Glomerular visceral epithelial cell (primary cell): ENCODE results near the gene LTB4R.
A peak's percentile ranks its signal among the peaks of the same experiment; 100 is the strongest.
"Not testable (repeated sequence)": the region's sequence is repeated elsewhere in the genome, so short reads cannot be mapped to it uniquely, and the experiment has no call there.

Experiments
- DNase-seq: peaks from one replicate; pipeline ENCODE4 v3.0.0-alpha.2; 2016; ENCODE audit errors: extremely low spot score

The LTB4R gene

DNA sequence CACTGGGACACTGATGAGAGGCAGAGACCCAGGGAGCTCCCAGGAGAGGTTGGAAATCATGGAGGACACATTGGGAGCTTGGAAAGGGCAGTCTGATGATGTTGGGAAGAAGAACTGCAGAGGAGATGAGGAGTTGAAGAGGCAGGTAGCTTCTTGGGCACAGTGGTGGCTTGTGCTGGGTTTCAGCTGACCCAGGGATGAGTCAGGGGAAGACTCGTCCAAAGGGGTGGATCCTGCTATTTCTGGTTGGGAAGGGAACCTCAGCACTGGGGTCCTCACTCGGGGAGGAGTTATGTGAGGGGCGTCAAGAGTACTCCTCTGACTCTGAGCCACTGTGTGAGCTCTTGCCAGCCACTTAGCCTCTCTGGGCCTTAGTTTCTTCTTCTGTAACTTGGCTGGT is 12.0 kb downstream of the LTB4R start:
- no peak for DNase-seq

- no peak for DNase-seq
These were observed 12.7 kb downstream of the LTB4R start for GRCh38 chr14:24324024-24324423.

- no peak for DNase-seq
These were observed 13.8 kb downstream of the LTB4R start for GRCh38 chr14:24325041-24325530.

GRCh38 chr14:24325963-24326362 is 14.7 kb downstream of the LTB4R start:
- DNase-seq, result no peak

- DNase-seq, result no peak
These were observed 16.0 kb downstream of the LTB4R start for GRCh38 chr14:24327303-24327702.

GRCh38 chr14:24327914-24328313 is 16.6 kb downstream of the LTB4R start:
- not testable (repeated sequence) for DNase-seq

DNA sequence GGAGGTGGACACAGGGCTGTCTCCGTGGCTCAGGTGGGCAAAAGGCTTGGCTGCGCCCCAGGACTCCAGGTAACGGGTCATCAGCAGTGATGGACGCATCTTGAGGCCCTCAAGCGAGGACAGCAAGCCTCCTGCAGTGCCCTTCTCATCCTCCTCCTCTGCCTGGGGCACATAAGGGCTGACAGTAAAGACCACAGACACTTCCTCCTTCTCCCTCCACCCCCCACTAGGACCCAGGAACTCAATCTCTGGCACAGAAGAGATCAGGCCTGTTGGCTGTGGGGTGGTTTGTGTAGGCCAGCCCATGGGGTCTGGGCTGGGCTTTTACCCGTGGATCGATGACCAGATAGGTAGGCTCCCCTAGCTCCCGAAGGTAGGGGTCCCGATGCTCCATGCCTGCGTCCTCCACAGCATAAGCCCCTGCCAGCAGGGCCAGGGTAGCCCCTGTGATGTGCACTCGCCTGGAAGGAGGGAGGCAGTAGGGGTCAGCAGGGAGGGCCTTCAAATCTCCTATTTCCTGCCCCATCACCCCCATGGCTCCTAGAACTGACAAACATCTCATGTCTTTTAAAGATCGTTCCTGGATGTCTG is 17.9 kb downstream of the LTB4R start:
- no peak for DNase-seq

DNA sequence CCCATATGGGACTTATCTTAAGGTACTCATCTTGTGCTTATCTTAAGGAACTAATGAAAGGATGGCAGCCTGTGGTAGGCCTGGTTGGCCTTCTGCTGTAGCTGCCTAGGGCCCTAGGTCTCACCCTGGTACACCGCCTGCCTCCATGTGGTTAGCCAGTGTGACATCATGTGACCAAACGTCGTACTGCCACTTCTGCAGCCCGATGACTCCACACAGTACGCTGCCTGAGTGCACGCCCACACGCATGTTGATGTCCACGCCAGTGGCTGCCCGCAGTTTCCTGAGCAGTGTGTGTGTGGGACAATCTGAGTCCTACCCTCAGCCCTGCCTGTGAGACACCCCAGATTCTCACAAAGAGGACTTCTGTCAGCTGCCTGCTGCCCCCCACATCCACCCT is 18.4 kb downstream of the LTB4R start:
- DNase-seq, result no peak

GRCh38 chr14:24330973-24331674 is 19.8 kb downstream of the LTB4R start:
- DNase-seq, result no peak

- no peak for DNase-seq
These were observed 20.5 kb downstream of the LTB4R start for GRCh38 chr14:24331731-24332267.

GRCh38 chr14:24332268-24332993 is 21.1 kb downstream of the LTB4R start:
- DNase-seq, result peak; percentile 56

DNA sequence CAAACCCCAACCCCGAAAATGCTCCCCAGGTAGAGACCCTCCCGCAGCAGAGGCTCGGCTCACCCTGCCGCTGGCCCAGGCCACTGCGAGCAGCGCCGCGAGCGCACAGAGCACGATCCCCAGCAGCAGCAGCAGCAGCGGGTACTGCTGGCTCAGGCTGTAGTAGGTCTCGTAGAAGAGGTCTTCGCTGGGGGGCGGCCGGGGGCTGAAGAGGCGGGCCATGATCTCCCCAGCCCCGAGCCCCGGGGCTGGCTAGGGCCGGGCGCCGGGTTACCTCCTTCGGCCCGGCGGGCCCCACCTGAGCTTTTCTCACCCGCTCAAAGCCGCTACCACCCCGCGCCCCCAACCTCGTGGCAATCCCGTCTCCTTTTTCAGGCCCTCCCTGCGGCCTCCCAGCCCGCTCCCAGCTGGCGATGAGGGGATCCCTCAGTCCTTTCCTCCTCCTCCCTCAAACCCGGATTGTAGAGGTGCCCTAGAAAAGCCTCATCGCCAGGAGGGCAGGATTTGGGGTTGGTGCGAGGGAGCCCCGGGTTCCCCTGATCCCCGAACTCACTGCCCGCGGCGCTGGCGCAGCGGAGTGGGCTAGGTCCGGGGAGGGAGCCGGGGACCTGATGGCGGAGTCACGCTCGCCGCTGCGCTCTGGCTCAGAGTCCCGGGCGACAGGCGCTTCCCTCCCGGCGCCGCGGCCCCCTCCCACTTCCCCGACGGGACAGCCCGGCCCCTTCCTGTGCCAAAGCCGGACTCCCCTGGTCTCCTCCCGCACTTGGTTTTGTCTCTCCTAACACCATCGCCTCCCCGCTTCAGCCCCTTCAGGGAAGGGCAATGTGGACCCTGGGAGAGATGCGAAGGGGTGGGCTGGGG is 23.4 kb downstream of the LTB4R start, which contains the start of gene ADCY4:
ADCY4 (minus strand) TSS at position 641 of the 861 bp plus-strand sequence; CDS start at position 222, 419 bp downstream.
- DNase-seq, result no peak

GRCh38 chr14:24335461-24336171 is 24.3 kb downstream of the LTB4R start:
- no peak for DNase-seq

- no peak for DNase-seq
These were observed 26.0 kb downstream of the LTB4R start for GRCh38 chr14:24337144-24337823.

DNA sequence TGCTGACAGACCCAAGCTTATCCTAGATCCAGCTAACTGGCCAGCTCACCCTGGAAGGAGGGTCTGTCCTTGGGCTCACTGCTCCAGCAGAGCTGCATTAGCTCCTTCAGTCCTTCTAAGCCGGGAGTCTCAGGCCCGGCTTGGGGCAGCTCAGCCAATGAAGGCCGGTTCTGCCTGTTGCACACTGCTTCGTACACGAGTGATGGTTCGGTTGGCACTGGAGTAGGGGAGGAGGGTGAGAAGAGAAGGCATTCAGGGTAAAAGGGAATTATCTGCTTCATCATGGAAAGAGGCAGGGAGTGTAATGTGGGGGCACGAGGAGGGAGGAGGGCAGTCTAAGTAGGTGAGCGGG is 26.5 kb downstream of the LTB4R start:
- DNase-seq, result no peak

- no peak for DNase-seq
These were observed 27.5 kb downstream of the LTB4R start for GRCh38 chr14:24338843-24339242.

DNA sequence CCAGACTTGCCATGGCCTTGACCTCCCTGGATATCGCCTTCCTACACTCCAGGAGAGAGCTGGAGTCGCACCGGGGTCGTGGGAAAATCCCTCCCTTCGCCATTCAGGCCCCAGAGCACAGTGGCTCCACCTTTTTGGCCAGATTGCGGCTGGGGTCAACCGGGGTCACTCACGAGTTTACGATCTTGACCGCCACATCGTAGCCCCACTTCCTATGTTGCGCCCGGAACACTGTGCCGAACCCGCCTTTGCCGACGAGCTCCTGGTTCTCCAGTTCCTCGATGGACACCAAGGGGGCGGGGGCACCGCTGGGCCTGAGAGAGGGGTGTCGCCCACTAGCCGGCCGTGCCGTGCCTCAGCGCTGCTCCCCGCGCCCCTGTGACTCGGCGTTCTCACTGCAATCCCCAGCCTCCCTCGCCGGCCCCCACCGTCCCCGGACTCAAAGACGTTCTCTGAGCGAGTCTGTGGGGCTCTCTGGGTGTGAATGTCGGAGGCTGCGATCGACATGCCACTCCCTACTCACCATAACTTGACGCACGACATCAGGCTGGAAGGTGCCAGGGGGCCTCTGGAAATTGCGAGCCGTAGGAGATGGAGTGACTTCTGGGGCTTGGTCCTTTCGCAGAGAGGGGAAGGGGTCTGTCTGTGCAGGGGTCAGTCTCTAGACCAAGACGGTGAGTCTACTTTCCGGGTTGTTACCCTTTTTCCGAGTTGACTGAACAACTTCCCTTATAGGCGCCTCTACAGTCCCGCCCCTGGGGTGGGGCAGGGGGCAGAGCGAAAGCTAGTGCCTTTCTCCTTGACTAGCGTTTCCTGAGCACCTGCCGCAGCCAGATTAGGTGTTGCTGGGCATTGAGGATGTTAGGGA is 28.2 kb downstream of the LTB4R start, which contains the start of gene RIPK3:
RIPK3 (minus strand) TSS at position 708 of the 868 bp plus-strand sequence; CDS start at position 543, 165 bp downstream.
- DNase-seq, result no peak

DNA sequence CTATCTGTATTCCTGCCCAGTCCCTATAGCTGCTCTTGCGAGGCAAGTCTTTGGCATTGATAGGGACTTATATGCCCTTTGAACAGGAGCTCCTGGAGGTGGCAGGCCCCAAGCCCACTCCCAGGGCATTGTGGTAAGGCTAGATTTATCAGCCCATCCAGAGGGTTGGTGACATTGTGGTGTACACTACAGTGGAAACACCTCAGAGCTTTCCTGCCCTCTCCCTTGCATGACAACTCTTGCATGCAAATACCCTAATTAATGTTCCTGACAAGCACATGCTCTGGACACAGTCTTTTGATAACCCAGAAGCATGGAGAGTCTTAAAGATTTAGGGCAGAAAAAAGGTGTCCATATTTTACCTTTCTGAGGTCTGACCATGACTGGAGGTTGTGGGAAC is 29.3 kb downstream of the LTB4R start:
- no peak for DNase-seq

DNA sequence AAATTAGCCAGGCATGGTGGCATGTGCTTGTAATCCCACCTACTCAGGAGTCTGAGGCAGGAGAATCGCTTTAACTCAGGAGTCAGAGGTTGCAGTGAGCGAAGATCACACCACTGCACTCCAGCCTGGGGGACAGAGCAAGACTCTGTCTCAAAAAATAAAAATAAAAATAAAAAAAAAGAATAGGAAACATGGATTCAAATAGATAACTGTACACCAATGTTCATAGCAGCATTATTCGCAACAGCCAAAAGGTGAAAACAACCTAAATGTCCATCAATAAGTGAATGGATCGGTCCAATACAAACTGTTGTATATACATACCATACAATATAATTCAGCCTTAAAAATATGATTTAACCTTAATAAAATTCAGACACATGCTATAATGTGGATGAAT is 31.6 kb downstream of the LTB4R start:
- DNase-seq, result no peak
